WTC11 (cell line): ENCODE results near the gene TMPRSS13. TPM values are rescaled to one million over a fixed set of nuclear protein-coding genes. Genes with fewer than 3 reads are reported as not detected.

Source experiments
- ATAC-seq: fragments of 200-7000 bp; cut with Tn5 transposase; 2 replicates; pipeline ENCODE4 v1.10.0; 2021; ENCODE audit warnings: mild to moderate bottlenecking, moderate library complexity
- CTCF ChIA-PET: fragments of 300-600 bp; sonication (Branson Sonifier 250); formaldehyde crosslinking; loops from one replicate; lab custom pipeline; 2021; ENCODE audit warnings: antibody characterized with exemption; lab: Charles Lee
- POLR2A ChIA-PET: fragments of 350-600 bp; sonication (Branson Sonifier 250); formaldehyde crosslinking; loops from one replicate; lab custom pipeline; 2021; ENCODE audit warnings: antibody characterized with exemption; lab: Charles Lee
- DNase-seq: peaks from one replicate; pipeline ENCODE4 v3.0.0; 2021; ENCODE audit warnings: low spot score
- H3K27ac Mint-ChIP-seq: 2 replicates; pipeline ENCODE4 v1.8.0; 2021; ENCODE audit warnings: mixed read lengths
- H3K27me3 Mint-ChIP-seq: 2 replicates; pipeline ENCODE4 v1.8.0; 2021; ENCODE audit warnings: low read depth, mild to moderate bottlenecking, moderate library complexity, mixed read lengths
- H3K36me3 Mint-ChIP-seq: 2 replicates; pipeline ENCODE4 v1.8.0; 2021; ENCODE audit warnings: mixed read lengths
- H3K4me1 Mint-ChIP-seq: 2 replicates; pipeline ENCODE4 v1.8.0; 2022; ENCODE audit warnings: mixed read lengths
- H3K4me3 Mint-ChIP-seq: 2 replicates; pipeline ENCODE4 v1.8.0; 2021; ENCODE audit warnings: mild to moderate bottlenecking, moderate library complexity, mixed read lengths
- H3K9me3 Mint-ChIP-seq: 2 replicates; pipeline ENCODE4 v1.8.0; 2021; ENCODE audit warnings: mixed read lengths
- ARID4B ChIP-seq: sonication (generic); formaldehyde crosslinking; IDR thresholded peaks from 2 replicates; pipeline ENCODE4 v1.8.0; 2023; ENCODE audit warnings: missing genetic modification reagents, mild to moderate bottlenecking, borderline replicate concordance
- ATF2 ChIP-seq: sonication (generic); formaldehyde crosslinking; IDR thresholded peaks from 2 replicates; pipeline ENCODE4 v1.8.1; 2022; ENCODE audit warnings: low read depth, missing genetic modification reagents, borderline replicate concordance
- IRF2 ChIP-seq: sonication (generic); formaldehyde crosslinking; IDR thresholded peaks from 2 replicates; pipeline ENCODE4 v1.8.0; 2022; ENCODE audit warnings: low read depth, missing genetic modification reagents, borderline replicate concordance
- NR1H2 ChIP-seq: sonication (generic); formaldehyde crosslinking; IDR thresholded peaks from 2 replicates; pipeline ENCODE4 v1.9.0; 2021; ENCODE audit warnings: mild to moderate bottlenecking, moderate library complexity, missing genetic modification reagents
- NR3C1 ChIP-seq: sonication (generic); formaldehyde crosslinking; conservative IDR thresholded peaks from 2 replicates; pipeline ENCODE4 v1.8.1; 2023; ENCODE audit warnings: low read depth, mild to moderate bottlenecking, missing genetic modification reagents
- OVOL2 ChIP-seq: fragments of 250-450 bp; sonication (Bioruptor Pico); IDR thresholded peaks from 2 replicates; pipeline ENCODE4 v1.9.0; 2021; ENCODE audit warnings: mild to moderate bottlenecking, borderline replicate concordance
- PREB ChIP-seq: sonication (generic); formaldehyde crosslinking; IDR thresholded peaks from 2 replicates; pipeline ENCODE4 v1.8.1; 2022; ENCODE audit warnings: mild to moderate bottlenecking, missing genetic modification reagents, moderate library complexity, borderline replicate concordance
- RORB ChIP-seq: fragments of 250-450 bp; sonication (Bioruptor Pico); IDR thresholded peaks from 2 replicates; pipeline ENCODE4 v1.9.0; 2021; ENCODE audit warnings: mild to moderate bottlenecking
- ZNF512 ChIP-seq: sonication (generic); formaldehyde crosslinking; IDR thresholded peaks from 2 replicates; pipeline ENCODE4 v1.8.1; 2022; ENCODE audit warnings: missing genetic modification reagents, borderline replicate concordance
- ZNF671 ChIP-seq: fragments of 250-450 bp; sonication (Bioruptor Pico); IDR thresholded peaks from 2 replicates; pipeline ENCODE4 v1.8.0; 2021; ENCODE audit warnings: mild to moderate bottlenecking
- total RNA-seq: library from RNA; stranded (reverse); gene quantifications from 3 replicates; pipeline ENCODE4 v1.2.3, GENCODE V29; 2021
- TF ChIP-seq, protein P1 (sequence below): fragments of 250-450 bp; sonication (Bioruptor Pico); IDR thresholded peaks from 2 replicates; pipeline ENCODE4 v1.9.0; 2021; ENCODE audit warnings: mild to moderate bottlenecking, borderline replicate concordance
- TF ChIP-seq, protein P2 (sequence below): fragments of 250-450 bp; sonication (Bioruptor Pico); IDR thresholded peaks from 2 replicates; pipeline ENCODE4 v2.1.2; 2022; ENCODE audit warnings: mild to moderate bottlenecking, moderate library complexity
- TF ChIP-seq, protein P3 (sequence below): sonication (generic); formaldehyde crosslinking; IDR thresholded peaks from 2 replicates; pipeline ENCODE4 v1.8.1; 2022; ENCODE audit warnings: mild to moderate bottlenecking, moderate library complexity, missing genetic modification reagents
- TF ChIP-seq, protein P4 (sequence below): fragments of 200-600 bp; IDR thresholded peaks from 2 replicates; pipeline ENCODE4 v1.8.0; 2022; ENCODE audit warnings: antibody characterized with exemption

Gene TMPRSS13
- total RNA-seq, 1 experiment from 2014 or later = 0.63 TPM

GRCh38 chr11:117931971-117932370 lies 2.8 kb upstream of the TMPRSS13 start:
- Mint-ChIP-seq H3K4me3 (no peak overlapping the region), H3K36me3 (no peaks in the 10 kb centered on the region), H3K4me1 (peaks cover 40% of the 10 kb centered on the region), H3K27me3 (peaks cover 4% of the 10 kb centered on the region)
- CTCF ChIA-PET = interaction anchor here (1.0 to 9.2 kb wide), 4 partner anchors 14 to 113 kb away, joined by 3 to 94 read pairs (median 4); no protein-coding TSS in a partner anchor
- DNase-seq = no peak
- no peak for ATAC-seq
- TF ChIP-seq ATF2 (CRISPR knock-in tag) (no peak), ZNF512 (no peak), PREB (CRISPR knock-in tag) (no peak), ZNF671 (CRISPR knock-in tag) (no peak), IRF2 (CRISPR knock-in tag) (no peak), ARID4B (CRISPR knock-in tag) (no peak), RORB (no peak), NR1H2 (CRISPR knock-in tag) (no peak), OVOL2 (CRISPR knock-in tag) (no peak), NR3C1 (no peak)
- TF ChIP-seq, protein P1, sequence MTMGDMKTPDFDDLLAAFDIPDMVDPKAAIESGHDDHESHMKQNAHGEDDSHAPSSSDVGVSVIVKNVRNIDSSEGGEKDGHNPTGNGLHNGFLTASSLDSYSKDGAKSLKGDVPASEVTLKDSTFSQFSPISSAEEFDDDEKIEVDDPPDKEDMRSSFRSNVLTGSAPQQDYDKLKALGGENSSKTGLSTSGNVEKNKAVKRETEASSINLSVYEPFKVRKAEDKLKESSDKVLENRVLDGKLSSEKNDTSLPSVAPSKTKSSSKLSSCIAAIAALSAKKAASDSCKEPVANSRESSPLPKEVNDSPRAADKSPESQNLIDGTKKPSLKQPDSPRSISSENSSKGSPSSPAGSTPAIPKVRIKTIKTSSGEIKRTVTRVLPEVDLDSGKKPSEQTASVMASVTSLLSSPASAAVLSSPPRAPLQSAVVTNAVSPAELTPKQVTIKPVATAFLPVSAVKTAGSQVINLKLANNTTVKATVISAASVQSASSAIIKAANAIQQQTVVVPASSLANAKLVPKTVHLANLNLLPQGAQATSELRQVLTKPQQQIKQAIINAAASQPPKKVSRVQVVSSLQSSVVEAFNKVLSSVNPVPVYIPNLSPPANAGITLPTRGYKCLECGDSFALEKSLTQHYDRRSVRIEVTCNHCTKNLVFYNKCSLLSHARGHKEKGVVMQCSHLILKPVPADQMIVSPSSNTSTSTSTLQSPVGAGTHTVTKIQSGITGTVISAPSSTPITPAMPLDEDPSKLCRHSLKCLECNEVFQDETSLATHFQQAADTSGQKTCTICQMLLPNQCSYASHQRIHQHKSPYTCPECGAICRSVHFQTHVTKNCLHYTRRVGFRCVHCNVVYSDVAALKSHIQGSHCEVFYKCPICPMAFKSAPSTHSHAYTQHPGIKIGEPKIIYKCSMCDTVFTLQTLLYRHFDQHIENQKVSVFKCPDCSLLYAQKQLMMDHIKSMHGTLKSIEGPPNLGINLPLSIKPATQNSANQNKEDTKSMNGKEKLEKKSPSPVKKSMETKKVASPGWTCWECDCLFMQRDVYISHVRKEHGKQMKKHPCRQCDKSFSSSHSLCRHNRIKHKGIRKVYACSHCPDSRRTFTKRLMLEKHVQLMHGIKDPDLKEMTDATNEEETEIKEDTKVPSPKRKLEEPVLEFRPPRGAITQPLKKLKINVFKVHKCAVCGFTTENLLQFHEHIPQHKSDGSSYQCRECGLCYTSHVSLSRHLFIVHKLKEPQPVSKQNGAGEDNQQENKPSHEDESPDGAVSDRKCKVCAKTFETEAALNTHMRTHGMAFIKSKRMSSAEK (CRISPR knock-in tag) = no peak
- TF ChIP-seq, protein P2, sequence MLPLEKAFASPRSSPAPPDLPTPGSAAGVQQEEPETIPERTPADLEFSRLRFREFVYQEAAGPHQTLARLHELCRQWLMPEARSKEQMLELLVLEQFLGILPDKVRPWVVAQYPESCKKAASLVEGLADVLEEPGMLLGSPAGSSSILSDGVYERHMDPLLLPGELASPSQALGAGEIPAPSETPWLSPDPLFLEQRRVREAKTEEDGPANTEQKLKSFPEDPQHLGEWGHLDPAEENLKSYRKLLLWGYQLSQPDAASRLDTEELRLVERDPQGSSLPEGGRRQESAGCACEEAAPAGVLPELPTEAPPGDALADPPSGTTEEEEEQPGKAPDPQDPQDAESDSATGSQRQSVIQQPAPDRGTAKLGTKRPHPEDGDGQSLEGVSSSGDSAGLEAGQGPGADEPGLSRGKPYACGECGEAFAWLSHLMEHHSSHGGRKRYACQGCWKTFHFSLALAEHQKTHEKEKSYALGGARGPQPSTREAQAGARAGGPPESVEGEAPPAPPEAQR (CRISPR knock-in tag) = no peak
- TF ChIP-seq, protein P3, sequence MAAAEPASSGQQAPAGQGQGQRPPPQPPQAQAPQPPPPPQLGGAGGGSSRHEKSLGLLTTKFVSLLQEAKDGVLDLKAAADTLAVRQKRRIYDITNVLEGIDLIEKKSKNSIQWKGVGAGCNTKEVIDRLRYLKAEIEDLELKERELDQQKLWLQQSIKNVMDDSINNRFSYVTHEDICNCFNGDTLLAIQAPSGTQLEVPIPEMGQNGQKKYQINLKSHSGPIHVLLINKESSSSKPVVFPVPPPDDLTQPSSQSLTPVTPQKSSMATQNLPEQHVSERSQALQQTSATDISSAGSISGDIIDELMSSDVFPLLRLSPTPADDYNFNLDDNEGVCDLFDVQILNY (CRISPR knock-in tag) = no peak
- TF ChIP-seq, protein P4, sequence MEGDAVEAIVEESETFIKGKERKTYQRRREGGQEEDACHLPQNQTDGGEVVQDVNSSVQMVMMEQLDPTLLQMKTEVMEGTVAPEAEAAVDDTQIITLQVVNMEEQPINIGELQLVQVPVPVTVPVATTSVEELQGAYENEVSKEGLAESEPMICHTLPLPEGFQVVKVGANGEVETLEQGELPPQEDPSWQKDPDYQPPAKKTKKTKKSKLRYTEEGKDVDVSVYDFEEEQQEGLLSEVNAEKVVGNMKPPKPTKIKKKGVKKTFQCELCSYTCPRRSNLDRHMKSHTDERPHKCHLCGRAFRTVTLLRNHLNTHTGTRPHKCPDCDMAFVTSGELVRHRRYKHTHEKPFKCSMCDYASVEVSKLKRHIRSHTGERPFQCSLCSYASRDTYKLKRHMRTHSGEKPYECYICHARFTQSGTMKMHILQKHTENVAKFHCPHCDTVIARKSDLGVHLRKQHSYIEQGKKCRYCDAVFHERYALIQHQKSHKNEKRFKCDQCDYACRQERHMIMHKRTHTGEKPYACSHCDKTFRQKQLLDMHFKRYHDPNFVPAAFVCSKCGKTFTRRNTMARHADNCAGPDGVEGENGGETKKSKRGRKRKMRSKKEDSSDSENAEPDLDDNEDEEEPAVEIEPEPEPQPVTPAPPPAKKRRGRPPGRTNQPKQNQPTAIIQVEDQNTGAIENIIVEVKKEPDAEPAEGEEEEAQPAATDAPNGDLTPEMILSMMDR = no peak
- TF ChIP-seq, all 79 proteins: peak for 0
- Mint-ChIP-seq H3K9me3 (no peaks in the 10 kb centered on the region), H3K27ac (no peak overlapping the region)
- POLR2A ChIA-PET = no interaction called here
